Liver (tissue), 9 donors: ENCODE measurements around the gene PPP1R14C. TPM values are rescaled to one million over a fixed set of nuclear protein-coding genes. Genes with fewer than 3 reads are reported as not detected.

ENCODE experiments used
- DNase-seq: peaks from one replicate; pipeline ENCODE4 v3.0.0-alpha.2; 2017; ENCODE audit warnings: low spot score
- H3K27ac ChIP-seq, 2 donors: one replicate each; pipeline ENCODE4 v1.7.0; 2013; ENCODE audit warnings: inconsistent platforms in 2 of 2, low read length in 2 of 2, control low read depth in 1 of 2, low read depth in 1 of 2, mild to moderate bottlenecking in 1 of 2
- H3K27me3 ChIP-seq, 4 donors: one replicate each; pipeline versions ENCODE4 v1.6.1 to v1.7.0; 2013; ENCODE audit warnings: low read length in 3 of 4, inconsistent platforms in 1 of 4, mild to moderate bottlenecking in 1 of 4, moderate library complexity in 1 of 4; ENCODE audit not compliant: control insufficient read depth in 4 of 4, insufficient read depth in 4 of 4
- H3K36me3 ChIP-seq, 4 donors: one replicate each; pipeline versions ENCODE4 v1.6.1 to v1.7.0; 2013; ENCODE audit warnings: low read length in 3 of 4, mild to moderate bottlenecking in 3 of 4, low read depth in 1 of 4, moderate library complexity in 1 of 4; ENCODE audit not compliant: control insufficient read depth in 4 of 4, insufficient read depth in 3 of 4
- H3K4me1 ChIP-seq, 4 donors: one replicate each; pipeline versions ENCODE4 v1.6.1 to v1.7.0; 2013; ENCODE audit warnings: low read length in 3 of 4, mild to moderate bottlenecking in 3 of 4, moderate library complexity in 1 of 4; ENCODE audit not compliant: control insufficient read depth in 4 of 4, insufficient read depth in 4 of 4
- H3K4me3 ChIP-seq, 3 donors: one replicate each; pipeline versions ENCODE4 v1.6.1 to v1.7.0; 2013; ENCODE audit warnings: low read length in 3 of 3, control low read depth in 1 of 3, low read depth in 1 of 3, mild to moderate bottlenecking in 1 of 3
- H3K9ac ChIP-seq, 2 donors: one replicate each; pipeline ENCODE4 v1.7.0; 2013; ENCODE audit warnings: low read length in 2 of 2, mild to moderate bottlenecking in 2 of 2, moderate library complexity in 2 of 2, control low read depth in 1 of 2, low read depth in 1 of 2
- H3K9me3 ChIP-seq, 4 donors: one replicate each; pipeline versions ENCODE4 v1.6.1 to v1.7.0; 2013; ENCODE audit warnings: low read length in 3 of 4; ENCODE audit not compliant: control insufficient read depth in 4 of 4
- CTCF ChIP-seq: fragments of 150-350 bp; IDR thresholded peaks from 2 replicates; pipeline ENCODE4 v1.5.1; 2017; ENCODE audit warnings: improper control_type of control experiment, low read depth, low read length; ENCODE audit not compliant: missing input control
- EGR1 ChIP-seq, 2 donors: IDR thresholded peaks; 2 replicates each; pipeline ENCODE4 v1.6.1; 2016 to 2018; ENCODE audit warnings: antibody characterized with exemption in 2 of 2, low read depth in 2 of 2
- FOXA1 ChIP-seq: IDR thresholded peaks from 2 replicates; pipeline ENCODE4 v1.6.1; 2016; ENCODE audit warnings: antibody characterized with exemption
- FOXA2 ChIP-seq: IDR thresholded peaks from 2 replicates; pipeline ENCODE4 v1.6.1; 2016; ENCODE audit warnings: antibody characterized with exemption
- GABPA ChIP-seq, 2 donors: IDR thresholded peaks in 1 of 2; conservative IDR thresholded peaks in 1 of 2; 2 replicates each; pipeline ENCODE4 v1.6.1; 2016; ENCODE audit warnings: antibody characterized with exemption in 2 of 2, mild to moderate bottlenecking in 1 of 2, moderate library complexity in 1 of 2
- HNF4A ChIP-seq, 2 donors: conservative IDR thresholded peaks; 2 replicates each; pipeline ENCODE4 v1.6.1; 2016; ENCODE audit warnings: antibody characterized with exemption in 2 of 2, mild to moderate bottlenecking in 2 of 2
- HNF4G ChIP-seq: IDR thresholded peaks from 2 replicates; pipeline ENCODE4 v1.6.1; 2016; ENCODE audit warnings: antibody characterized with exemption
- JUND ChIP-seq, 2 donors: IDR thresholded peaks; 2 replicates each; pipeline ENCODE4 v1.6.1; 2016; ENCODE audit warnings: antibody characterized with exemption in 2 of 2
- NR2F2 ChIP-seq: IDR thresholded peaks from 2 replicates; pipeline ENCODE4 v1.6.1; 2016; ENCODE audit warnings: antibody characterized with exemption
- RAD21 ChIP-seq, 2 donors: IDR thresholded peaks; 2 replicates each; pipeline ENCODE4 v1.6.1; 2016; ENCODE audit warnings: antibody characterized with exemption in 2 of 2, mild to moderate bottlenecking in 2 of 2
- RXRA ChIP-seq, 2 donors: IDR thresholded peaks; 2 replicates each; pipeline ENCODE4 v1.6.1; 2017 to 2018; ENCODE audit warnings: antibody characterized with exemption in 2 of 2, mild to moderate bottlenecking in 1 of 2
- SP1 ChIP-seq: IDR thresholded peaks from 2 replicates; pipeline ENCODE4 v1.6.1; 2018; ENCODE audit warnings: antibody characterized with exemption, mild to moderate bottlenecking
- YY1 ChIP-seq: IDR thresholded peaks from 2 replicates; pipeline ENCODE4 v1.6.1; 2016; ENCODE audit warnings: antibody characterized with exemption, mild to moderate bottlenecking
- ZBTB33 ChIP-seq: IDR thresholded peaks from 2 replicates; pipeline ENCODE4 v1.6.1; 2016; ENCODE audit warnings: antibody characterized with exemption
- WGBS: extraction: QIAGEN DNeasy Blood & Tissue Kit; methylation state at CpG from one replicate; pipeline ENCODE4 v1.1.7; 2013; 5-methylcytosine and 5-hydroxymethylcytosine counted together
- polyA plus RNA-seq, 2 donors: library from polyadenylated mRNA; stranded (reverse) in 1 of 2; unstranded in 1 of 2; fragments of 200-250 nt in 1 of 2; fragments of >200 nt in 1 of 2; fragmentation: Nextera tagmentation in 1 of 2; extraction: Ambion mirVana in 1 of 2; gene quantifications; one replicate each; pipeline versions ENCODE4 v1.2.1 to v1.2.3, GENCODE V29; 2013 to 2015
- total RNA-seq, 2 donors: library from RNA; depleted of rRNA; stranded (reverse); fragments of >200 nt; gene quantifications; one replicate each; pipeline ENCODE4 v1.2.3, GENCODE V29; 2014
- TF ChIP-seq, protein P1 (sequence below): IDR thresholded peaks from 2 replicates; pipeline ENCODE4 v1.6.1; 2016; ENCODE audit warnings: antibody characterized with exemption, mild to moderate bottlenecking
- TF ChIP-seq, protein P2 (sequence below): IDR thresholded peaks from 2 replicates; pipeline ENCODE4 v1.6.1; 2016; ENCODE audit warnings: antibody characterized with exemption
- TF ChIP-seq, protein P3 (sequence below): IDR thresholded peaks from 2 replicates; pipeline ENCODE4 v1.6.1; 2016; ENCODE audit warnings: antibody characterized with exemption
- donor health status: healthy.
- donor health status: healthy.
- donor health status: healthy.
- donor health status: healthy.
- donor health status: healthy.

PPP1R14C gene
- total and polyA plus RNA-seq, 4 donors: 0.05 TPM; not detected in 3

DNA sequence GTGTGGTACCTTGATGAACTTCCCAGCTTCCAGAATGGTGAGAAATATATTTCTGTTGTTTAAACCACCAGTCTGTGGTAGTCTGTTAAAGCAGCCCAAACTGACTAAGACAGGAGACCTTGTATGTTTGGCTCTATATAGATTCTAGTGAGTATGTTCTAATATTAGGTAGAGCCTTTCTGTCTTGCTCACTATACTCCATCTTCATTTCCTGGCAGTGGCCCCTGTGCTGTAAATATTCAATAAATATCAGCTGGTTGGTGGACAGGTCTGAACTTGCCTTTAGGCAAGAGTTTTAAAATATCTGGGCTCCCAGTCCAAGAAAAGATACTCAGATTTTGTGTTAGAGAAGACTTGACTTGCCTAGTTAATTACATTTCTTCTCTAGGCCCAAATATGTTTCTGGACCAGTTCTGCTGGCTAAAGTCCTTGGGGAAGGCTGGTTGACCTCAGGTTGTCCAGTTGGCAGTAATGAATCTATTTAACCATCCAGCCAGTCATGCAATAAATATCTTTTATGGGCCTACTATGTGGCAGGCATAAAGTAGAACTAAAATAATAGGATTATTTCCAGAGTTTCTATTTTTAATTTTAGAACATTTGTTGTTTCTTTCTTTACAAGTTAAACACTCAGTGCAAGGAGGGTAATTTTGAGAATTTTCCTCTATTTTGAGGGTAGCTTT, 22.3 kb downstream of the PPP1R14C start:
- Histone ChIP-seq H3K4me1 (no peaks in the 10 kb centered on the region), H3K4me3 (no peak overlapping the region), H3K9me3 (no peaks in the 10 kb centered on the region), H3K36me3 (no peaks in the 10 kb centered on the region), H3K27ac (no peak overlapping the region), H3K27me3 (no peaks in the 10 kb centered on the region), H3K9ac (no peak overlapping the region)
- TF ChIP-seq EGR1 (IDR thresholded peaks at IDR 0.05; ENCODE audit: low read depth in 2 of 2): no peak
- no peak for TF ChIP-seq FOXA2
- TF ChIP-seq, protein P1, sequence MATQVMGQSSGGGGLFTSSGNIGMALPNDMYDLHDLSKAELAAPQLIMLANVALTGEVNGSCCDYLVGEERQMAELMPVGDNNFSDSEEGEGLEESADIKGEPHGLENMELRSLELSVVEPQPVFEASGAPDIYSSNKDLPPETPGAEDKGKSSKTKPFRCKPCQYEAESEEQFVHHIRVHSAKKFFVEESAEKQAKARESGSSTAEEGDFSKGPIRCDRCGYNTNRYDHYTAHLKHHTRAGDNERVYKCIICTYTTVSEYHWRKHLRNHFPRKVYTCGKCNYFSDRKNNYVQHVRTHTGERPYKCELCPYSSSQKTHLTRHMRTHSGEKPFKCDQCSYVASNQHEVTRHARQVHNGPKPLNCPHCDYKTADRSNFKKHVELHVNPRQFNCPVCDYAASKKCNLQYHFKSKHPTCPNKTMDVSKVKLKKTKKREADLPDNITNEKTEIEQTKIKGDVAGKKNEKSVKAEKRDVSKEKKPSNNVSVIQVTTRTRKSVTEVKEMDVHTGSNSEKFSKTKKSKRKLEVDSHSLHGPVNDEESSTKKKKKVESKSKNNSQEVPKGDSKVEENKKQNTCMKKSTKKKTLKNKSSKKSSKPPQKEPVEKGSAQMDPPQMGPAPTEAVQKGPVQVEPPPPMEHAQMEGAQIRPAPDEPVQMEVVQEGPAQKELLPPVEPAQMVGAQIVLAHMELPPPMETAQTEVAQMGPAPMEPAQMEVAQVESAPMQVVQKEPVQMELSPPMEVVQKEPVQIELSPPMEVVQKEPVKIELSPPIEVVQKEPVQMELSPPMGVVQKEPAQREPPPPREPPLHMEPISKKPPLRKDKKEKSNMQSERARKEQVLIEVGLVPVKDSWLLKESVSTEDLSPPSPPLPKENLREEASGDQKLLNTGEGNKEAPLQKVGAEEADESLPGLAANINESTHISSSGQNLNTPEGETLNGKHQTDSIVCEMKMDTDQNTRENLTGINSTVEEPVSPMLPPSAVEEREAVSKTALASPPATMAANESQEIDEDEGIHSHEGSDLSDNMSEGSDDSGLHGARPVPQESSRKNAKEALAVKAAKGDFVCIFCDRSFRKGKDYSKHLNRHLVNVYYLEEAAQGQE: no peak
- DNase-seq: no peak

DNA sequence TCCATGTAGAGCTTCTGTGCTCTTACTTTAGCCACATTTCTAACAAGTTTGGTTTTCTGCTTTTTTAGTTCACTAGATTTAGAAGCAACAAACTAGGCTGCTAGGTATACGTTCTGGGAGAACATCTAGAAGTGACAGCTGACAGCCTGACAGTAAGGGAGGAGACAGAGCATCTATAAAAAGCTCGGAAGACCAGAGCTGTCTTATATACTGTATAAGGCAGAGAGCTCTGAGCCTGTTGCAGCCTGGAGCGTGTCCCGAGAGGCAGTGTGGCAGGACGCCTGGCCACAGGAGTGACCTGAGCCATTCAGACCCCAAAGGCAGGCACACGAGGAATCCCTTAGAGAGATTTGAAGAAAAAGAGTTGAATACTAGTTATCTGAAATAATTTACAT, 24.6 kb downstream of the PPP1R14C start:
- no peak overlapping the region for H3K4me3 ChIP-seq
- no peak for TF ChIP-seq CTCF
- TF ChIP-seq, protein P1: no peak
- TF ChIP-seq FOXA1: no peak
- TF ChIP-seq RAD21 (IDR thresholded peaks at IDR 0.05): no peak
- TF ChIP-seq EGR1 (IDR thresholded peaks at IDR 0.05; ENCODE audit: low read depth in 2 of 2): no peak
- no peak for TF ChIP-seq HNF4G
- TF ChIP-seq YY1: no peak
- TF ChIP-seq RXRA (IDR thresholded peaks at IDR 0.05): no peak
- TF ChIP-seq HNF4A (conservative IDR thresholded peaks at IDR 0.05): no peak
- TF ChIP-seq, protein P2, sequence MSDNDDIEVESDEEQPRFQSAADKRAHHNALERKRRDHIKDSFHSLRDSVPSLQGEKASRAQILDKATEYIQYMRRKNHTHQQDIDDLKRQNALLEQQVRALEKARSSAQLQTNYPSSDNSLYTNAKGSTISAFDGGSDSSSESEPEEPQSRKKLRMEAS: no peak
- TF ChIP-seq FOXA2: no peak
- TF ChIP-seq ZBTB33: no peak
- TF ChIP-seq SP1: no peak
- TF ChIP-seq, protein P3, sequence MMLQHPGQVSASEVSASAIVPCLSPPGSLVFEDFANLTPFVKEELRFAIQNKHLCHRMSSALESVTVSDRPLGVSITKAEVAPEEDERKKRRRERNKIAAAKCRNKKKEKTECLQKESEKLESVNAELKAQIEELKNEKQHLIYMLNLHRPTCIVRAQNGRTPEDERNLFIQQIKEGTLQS: no peak
- no peak for TF ChIP-seq NR2F2
- TF ChIP-seq JUND (IDR thresholded peaks at IDR 0.05): no peak
- no peak for TF ChIP-seq GABPA (IDR thresholded peaks at IDR 0.05 in 1 of 2, conservative IDR thresholded peaks at IDR 0.05 in 1 of 2)
- no peaks in the 10 kb centered on the region for H3K36me3 ChIP-seq
- DNase-seq: no peak
- no peaks in the 10 kb centered on the region for H3K27me3 ChIP-seq
- no peak overlapping the region for H3K27ac ChIP-seq
- no peaks in the 10 kb centered on the region for H3K4me1 ChIP-seq
- WGBS: 79% methylated on average over 6 of the region's 6 CpGs
- H3K9me3 ChIP-seq: no peaks in the 10 kb centered on the region
- H3K9ac ChIP-seq: no peak overlapping the region
